NOMO-1 treated with dmso at 0.1 percent for 144 hours (cell line): ENCODE results near the gene NAA50.

ENCODE experiments used
- DNase-seq: peaks from one replicate; lab custom pipeline; 2025; ENCODE audit not compliant: unreplicated experiment; lab: John Stamatoyannopoulos, UW

Gene NAA50

DNA sequence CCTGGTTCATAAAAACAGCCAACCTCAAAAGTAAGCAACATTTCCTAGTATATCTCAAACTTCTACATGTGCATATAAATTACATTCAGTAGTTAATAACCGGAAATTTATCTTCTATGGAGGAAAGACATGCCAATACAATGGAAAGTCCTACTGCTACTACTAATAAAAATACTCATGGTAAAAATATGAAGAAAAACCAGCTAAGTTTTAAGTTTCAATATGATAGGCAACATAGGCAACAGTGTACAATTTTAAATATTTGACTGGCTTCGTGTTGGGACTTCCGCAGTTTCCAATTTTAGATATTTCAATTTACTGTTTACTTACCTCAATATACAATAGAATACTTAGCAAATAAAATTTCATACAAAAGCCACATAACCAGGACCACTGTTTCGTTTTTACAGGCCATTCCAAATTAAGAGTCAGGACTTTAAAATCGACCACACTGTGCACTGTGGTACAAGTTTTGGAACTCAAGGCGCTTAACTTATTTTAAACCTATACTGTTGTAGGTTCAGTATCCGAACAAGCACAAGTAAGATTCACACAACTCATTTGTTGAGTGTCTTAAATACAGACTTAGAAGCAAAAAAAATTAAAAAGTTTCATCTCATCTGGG is 2.9 kb downstream of the NAA50 start:
- no peak for DNase-seq

GRCh38 chr3:113741620-113742019 is 4.4 kb downstream of the NAA50 start:
- DNase-seq, result no peak

GRCh38 chr3:113741086-113741485 is 5.0 kb downstream of the NAA50 start:
- DNase-seq, result no peak

GRCh38 chr3:113736548-113737089 is 9.4 kb downstream of the NAA50 start:
- DNase-seq, result peak; percentile 13

DNA sequence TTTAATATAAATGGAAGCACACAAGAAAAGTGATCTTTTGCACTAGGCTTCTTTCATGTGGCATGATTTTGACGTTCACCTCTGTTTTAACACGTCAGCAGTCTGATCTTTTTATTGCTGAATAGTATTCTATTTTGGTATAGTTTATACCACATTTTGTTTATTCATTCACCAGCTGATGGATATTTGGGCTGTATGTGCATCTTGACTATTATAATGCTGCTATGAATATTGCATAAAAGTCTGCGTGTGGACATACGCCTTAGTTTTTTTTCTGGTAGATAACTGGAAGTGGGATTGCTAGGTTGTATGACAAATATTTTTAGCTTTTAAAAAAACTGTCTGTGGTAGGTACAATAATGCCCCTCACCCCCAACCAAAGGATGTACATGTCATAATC is 14.4 kb downstream of the NAA50 start:
- no peak for DNase-seq

DNA sequence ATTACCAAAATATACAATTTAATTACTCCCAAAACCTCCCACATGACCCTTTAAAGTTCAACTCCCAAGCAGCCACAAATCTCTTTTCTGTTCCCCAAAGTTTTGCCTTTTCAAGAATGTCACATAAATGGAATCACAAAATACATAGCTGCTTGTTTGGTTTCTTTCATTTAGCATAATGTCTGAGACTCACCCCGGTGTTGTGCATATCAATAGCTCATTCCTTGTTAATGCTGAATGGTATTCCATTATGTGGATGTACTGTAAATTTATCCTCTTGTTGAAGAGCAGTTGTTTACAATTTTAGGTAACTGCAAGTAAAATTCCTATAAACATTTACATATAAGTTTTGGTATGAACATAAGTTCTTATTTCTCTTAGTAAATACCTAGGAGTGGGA is 15.5 kb downstream of the NAA50 start:
- DNase-seq, result no peak

DNA sequence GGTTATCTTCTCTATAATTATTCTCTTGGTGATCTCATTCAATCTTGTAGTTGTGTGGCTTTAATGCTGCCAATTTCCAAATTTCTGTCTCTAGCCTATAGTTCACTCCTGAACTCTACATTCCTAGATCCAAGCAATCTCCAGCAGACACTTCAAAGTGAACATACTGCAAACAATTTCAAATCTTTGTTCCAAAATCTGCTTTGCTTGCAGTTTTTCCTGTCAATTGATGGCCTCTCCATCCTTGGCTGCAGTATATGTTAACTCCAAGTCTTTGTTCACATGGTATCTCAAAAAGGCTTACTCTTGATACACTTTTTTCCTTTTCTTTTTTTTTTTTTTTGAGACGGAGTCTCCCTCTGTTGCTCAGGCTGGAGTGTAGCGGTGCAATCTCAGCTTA is 17.4 kb downstream of the NAA50 start:
- DNase-seq, result no peak

DNA sequence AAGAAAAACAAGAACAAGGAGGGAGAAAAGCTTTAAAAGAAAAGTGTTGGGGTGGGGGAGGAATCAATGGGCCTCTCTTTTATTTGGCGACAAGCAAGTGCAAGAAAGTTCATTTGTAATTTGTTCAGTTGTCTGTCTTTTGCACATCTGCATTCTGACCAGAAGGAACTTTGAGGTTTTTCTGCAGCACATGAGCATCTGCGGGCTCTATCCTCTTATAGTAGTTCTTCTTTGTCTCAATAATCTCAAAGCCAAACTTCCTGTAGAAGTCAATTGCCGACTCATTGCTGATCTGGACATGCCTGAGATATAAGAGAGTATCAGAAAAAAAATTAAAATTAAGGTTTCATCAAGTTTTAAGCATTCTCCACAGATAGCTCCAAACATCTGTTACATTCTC is 24.4 kb downstream of the NAA50 start:
- no peak for DNase-seq

DNA sequence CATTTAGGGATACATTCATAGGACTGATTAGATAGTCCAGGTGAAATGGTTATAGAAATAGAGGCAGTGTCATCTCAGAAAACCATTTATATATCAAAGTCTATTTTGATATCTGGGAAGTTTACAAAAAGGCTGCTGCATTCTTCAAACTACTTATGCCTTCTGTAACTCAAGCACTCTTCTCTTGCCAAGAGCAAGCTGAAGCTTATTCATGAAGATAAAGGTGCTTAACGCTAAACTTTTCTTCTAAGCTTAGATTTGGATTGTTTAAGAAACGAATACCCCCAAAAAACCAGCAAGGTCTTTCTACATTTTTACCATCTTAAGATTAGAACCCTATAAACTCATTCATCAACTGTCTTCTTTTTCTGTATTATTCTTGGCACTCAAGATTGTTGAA is 26.3 kb downstream of the NAA50 start:
- DNase-seq, result no peak

DNA sequence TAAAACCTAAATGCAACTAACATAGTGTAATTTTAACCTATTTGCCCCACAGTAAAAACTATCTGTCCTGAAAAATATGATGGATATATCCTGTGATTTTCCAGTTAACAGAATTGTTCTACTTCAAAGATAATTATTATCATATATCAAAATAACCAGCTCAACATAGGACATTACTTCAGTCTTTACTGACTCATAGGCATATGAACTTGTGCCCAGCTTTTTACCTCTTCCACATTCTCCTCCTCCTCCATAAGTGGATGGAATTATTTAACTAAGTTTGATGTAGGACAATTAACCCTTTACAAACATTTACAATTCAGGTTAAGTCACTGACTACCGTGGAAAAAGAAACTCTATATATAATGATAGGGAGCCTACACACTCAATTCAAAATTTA is 26.8 kb downstream of the NAA50 start:
- no peak for DNase-seq

GRCh38 chr3:113717818-113718217 is 28.2 kb downstream of the NAA50 start:
- no peak for DNase-seq

- DNase-seq, result no peak
These were observed 28.7 kb downstream of the NAA50 start for GRCh38 chr3:113717308-113717707.

- no peak for DNase-seq
These were observed 31.3 kb downstream of the NAA50 start for GRCh38 chr3:113714702-113715101.

- no peak for DNase-seq
These were observed 33.9 kb downstream of the NAA50 start for GRCh38 chr3:113712129-113712528.

DNA sequence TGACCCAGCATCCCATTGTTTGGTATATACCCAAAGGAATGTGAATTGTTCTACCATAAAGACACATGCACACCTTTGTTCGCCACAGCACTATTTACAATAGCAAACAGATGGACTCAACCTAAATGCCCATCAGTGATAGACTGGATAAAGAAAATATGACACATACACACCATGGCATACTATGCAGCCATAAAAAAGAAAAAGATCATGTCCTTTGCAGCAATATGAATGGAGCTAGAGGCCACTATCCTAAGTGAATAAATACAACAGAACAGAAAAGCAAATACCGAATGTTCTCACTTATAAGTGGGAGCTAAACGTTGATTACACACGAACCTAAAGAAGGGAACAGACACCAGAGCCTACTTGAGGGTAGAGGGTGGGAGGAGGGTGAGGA is 38.2 kb downstream of the NAA50 start:
- no peak for DNase-seq

GRCh38 chr3:113698956-113699355 is 47.1 kb downstream of the NAA50 start:
- DNase-seq, result no peak

GRCh38 chr3:113698213-113698742 is 47.8 kb downstream of the NAA50 start:
- no peak for DNase-seq

- DNase-seq, result no peak
These were observed 48.5 kb downstream of the NAA50 start for GRCh38 chr3:113697500-113698090.

DNA sequence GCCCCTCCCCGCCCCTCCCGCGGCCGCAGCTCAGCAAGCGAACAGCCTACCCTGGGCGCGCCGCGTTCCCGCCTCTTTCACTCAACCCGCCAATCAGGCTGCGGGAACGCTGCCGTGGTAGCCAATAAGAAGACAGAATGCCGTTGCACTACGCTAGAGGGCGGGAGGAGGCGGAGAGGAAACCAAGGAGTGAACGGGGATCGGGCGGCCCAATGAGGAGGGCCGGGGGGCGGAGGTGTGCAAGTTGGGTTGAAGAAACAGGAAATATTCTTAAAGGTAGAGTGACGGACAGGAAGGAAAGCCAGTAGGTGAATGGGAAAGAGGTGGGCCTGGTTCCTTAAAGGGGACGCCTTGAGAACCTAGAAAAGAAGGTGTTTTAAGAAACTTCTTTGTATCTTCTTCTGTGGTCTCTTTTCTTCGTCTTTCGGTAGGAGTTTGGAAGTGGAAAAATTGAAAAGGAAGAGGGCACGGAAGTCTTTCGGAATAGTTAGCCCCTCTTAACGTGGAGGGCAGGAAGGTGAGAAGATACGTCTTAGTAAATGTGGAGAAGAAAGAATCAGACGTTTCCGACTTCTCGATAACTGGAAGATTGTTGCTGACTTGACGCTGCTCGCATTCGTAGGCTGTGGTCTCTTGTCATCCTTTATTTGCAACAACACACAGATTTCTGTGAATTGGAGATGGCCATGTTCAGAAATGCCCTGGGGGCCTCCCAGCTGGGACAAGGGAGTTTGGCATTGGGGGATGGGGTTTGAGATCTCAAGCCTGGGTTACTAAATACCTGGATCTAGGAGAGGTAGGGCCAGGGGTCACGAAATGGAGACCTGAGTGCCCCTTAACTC is 49.2 kb downstream of the NAA50 start:
- DNase-seq, result peak; percentile 100

- peak; percentile 45 for DNase-seq
These were observed 50.0 kb downstream of the NAA50 start, which contains the start of gene USF3 for GRCh38 chr3:113695786-113696645. TSS of gene USF3 (minus strand) at chr3:113696642. CDS start at chr3:113674878, 21,764 bp downstream.

GRCh38 chr3:113695431-113695785 is 50.6 kb downstream of the NAA50 start:
- DNase-seq, result no peak
